ENCODE data around the gene FABP3.

Gene FABP3

GRCh38 chr1:31373897-31374486 lies 1.1 kb upstream of the FABP3 start:
- Histone ChIP-seq H3K27ac (ENCODE audit: extremely low read depth, low read depth, low read length) (no peak overlapping the region), H3K4me1 (ENCODE audit: control insufficient read depth, insufficient read depth, low read length) (no peaks in the 10 kb centered on the region), H3K9me3 (ENCODE audit: control insufficient read depth, insufficient read depth, low read depth, low read length) (no peaks in the 10 kb centered on the region), H3K4me3 (ENCODE audit: low read depth, low read length) (peak overlapping the region; percentile 6; the same call in 1 of the 2 replicates), H3K36me3 (ENCODE audit: control insufficient read depth in 2 of 2, insufficient read depth in 1 of 2, low read length in 2 of 2) (no peaks in the 10 kb centered on the region)
- TF ChIP-seq ZNF335 (tag by site-specific recombination; conservative IDR thresholded peaks at IDR 0.05) (peak; percentile 67), ZNF692 (tag by site-specific recombination; IDR thresholded peaks at IDR 0.05) (no peak)
- ChIA-PET POLR2A (interaction anchor here (0.6 to 3.8 kb wide), 6 partner anchors 10 to 189 kb away, joined by 3 to 39 read pairs (median 4); partner anchors contain the start of genes SNRNP40 and ZCCHC17), CTCF (interaction anchor here (0.6 to 2.0 kb wide), 9 partner anchors 11 to 342 kb away, joined by 3 to 16 read pairs (median 4); no protein-coding TSS in a partner anchor)

GRCh38 chr1:31372751-31373055 lies 173 bp downstream of the FABP3 start:
- Histone ChIP-seq H3K4me3 (ENCODE audit: low read depth, low read length) (no peak overlapping the region), H3K9me3 (ENCODE audit: control insufficient read depth, insufficient read depth, low read depth, low read length) (no peaks in the 10 kb centered on the region), H3K36me3 (ENCODE audit: control insufficient read depth in 2 of 2, insufficient read depth in 1 of 2, low read length in 2 of 2) (peaks cover 0 to 1% of the 10 kb centered on the region in 2 experiments; a peak in 1 of 3 replicates), H3K27ac (ENCODE audit: extremely low read depth, low read depth, low read length) (no peak overlapping the region; the same call in 1 of the 2 replicates), H3K4me1 (ENCODE audit: control insufficient read depth, insufficient read depth, low read length) (no peaks in the 10 kb centered on the region)
- ChIA-PET POLR2A (interaction anchor here (0.6 to 3.8 kb wide), 3 partner anchors 20 to 76 kb away, joined by 3 to 39 read pairs (median 3); partner anchors contain the start of genes SNRNP40 and ZCCHC17), CTCF (interaction anchor here (0.7 to 2.0 kb wide), 3 partner anchors 22 to 192 kb away, joined by 3 to 16 read pairs (median 4); no protein-coding TSS in a partner anchor)
- no peak for TF ChIP-seq ZNF830 (tag by site-specific recombination; IDR thresholded peaks at IDR 0.05; ENCODE audit: low read depth)
- no peak for TF ChIP-seq ZNF600 (tag by site-specific recombination; IDR thresholded peaks at IDR 0.05)
- TF ChIP-seq GLIS2 (tag by site-specific recombination; IDR thresholded peaks at IDR 0.05) = no peak
- no peak for TF ChIP-seq ZNF354C (tag by site-specific recombination; IDR thresholded peaks at IDR 0.05; ENCODE audit: borderline replicate concordance, low read depth)
- TF ChIP-seq ZBTB8A (tag by site-specific recombination; IDR thresholded peaks at IDR 0.05) = no peak
- no peak for TF ChIP-seq ZNF692 (tag by site-specific recombination; IDR thresholded peaks at IDR 0.05)
- TF ChIP-seq ZNF362 (tag by site-specific recombination; IDR thresholded peaks at IDR 0.05) = no peak
- TF ChIP-seq ELK4 (IDR thresholded peaks at IDR 0.05; ENCODE audit: borderline replicate concordance, low read depth, low read length) = no peak
- no peak for TF ChIP-seq ZNF747 (tag by site-specific recombination; IDR thresholded peaks at IDR 0.05)

- no peaks in the 10 kb centered on the region for H3K4me1 ChIP-seq (ENCODE audit: control insufficient read depth, insufficient read depth, low read length)
- POLR2A ChIA-PET = interaction anchor here (0.7 to 3.8 kb wide), 2 partner anchors 12 to 75 kb away, joined by 3 to 39 read pairs; partner anchors contain the start of genes SNRNP40 and ZCCHC17
- H3K27ac ChIP-seq (ENCODE audit: extremely low read depth, low read depth, low read length) = no peak overlapping the region
- H3K4me3 ChIP-seq (ENCODE audit: low read depth, low read length) = no peak overlapping the region
- H3K36me3 ChIP-seq (ENCODE audit: control insufficient read depth in 2 of 2, insufficient read depth in 1 of 2, low read length in 2 of 2) = peaks cover 0 to 8% of the 10 kb centered on the region in 2 experiments; a peak in 1 of 3 replicates
- H3K9me3 ChIP-seq (ENCODE audit: control insufficient read depth, insufficient read depth, low read depth, low read length) = no peaks in the 10 kb centered on the region
- CTCF ChIA-PET = interaction anchor here (0.6 to 1.6 kb wide), 6 partner anchors 19 to 1144 kb away, joined by 3 to 5 read pairs (median 4); no protein-coding TSS in a partner anchor
- no peak for TF ChIP-seq ATF2 (tag by site-specific recombination; IDR thresholded peaks at IDR 0.05; ENCODE audit: low read depth)
- TF ChIP-seq SP3 (tag by site-specific recombination; IDR thresholded peaks at IDR 0.05) = no peak
- no peak for TF ChIP-seq ZNF561 (tag by site-specific recombination; IDR thresholded peaks at IDR 0.05; ENCODE audit: borderline replicate concordance)
- TF ChIP-seq ZNF610 (tag by site-specific recombination; IDR thresholded peaks at IDR 0.05; ENCODE audit: borderline replicate concordance) = no peak
- no peak for TF ChIP-seq KLF7 (tag by site-specific recombination; IDR thresholded peaks at IDR 0.05; ENCODE audit: borderline replicate concordance)
These were observed 825 bp downstream of the FABP3 start for GRCh38 chr1:31372051-31372450.

Measured in HEK293 (cell line).